SW480 (cell line): Measurements from ENCODE around the gene SSH2.
"Not testable (repeated sequence)": the region's sequence is repeated elsewhere in the genome, so short reads cannot be mapped to it uniquely, and the experiment has no call there.

Experiments
- DNase-seq: peaks from one replicate; pipeline ENCODE4 v3.0.0-alpha.2; 2016; ENCODE audit warnings: low spot score

SSH2 gene

GRCh38 chr17:29929006-29929532 is 959 bp downstream of the SSH2 start:
- peak; percentile 69 for DNase-seq

- DNase-seq = no peak
Measured at GRCh38 chr17:29927546-29927945, 2.5 kb downstream of the SSH2 start.

GRCh38 chr17:29924786-29925185 is 5.2 kb downstream of the SSH2 start:
- no peak for DNase-seq

GRCh38 chr17:29918922-29919856 is 10.8 kb downstream of the SSH2 start:
- DNase-seq = no peak

- DNase-seq = no peak
Measured at GRCh38 chr17:29918016-29918415, 12.0 kb downstream of the SSH2 start.

- DNase-seq = no peak
Measured at GRCh38 chr17:29914819-29915537, 15.1 kb downstream of the SSH2 start.

- DNase-seq = no peak
Measured at GRCh38 chr17:29911641-29912177, 18.3 kb downstream of the SSH2 start.

- no peak for DNase-seq
Measured at GRCh38 chr17:29909236-29910003, 20.6 kb downstream of the SSH2 start.

- no peak for DNase-seq
Measured at GRCh38 chr17:29906969-29907368, 23.1 kb downstream of the SSH2 start.

- DNase-seq = no peak
Measured at GRCh38 chr17:29905879-29906167, 24.2 kb downstream of the SSH2 start.

GRCh38 chr17:29905086-29905878 is 24.7 kb downstream of the SSH2 start:
- DNase-seq = no peak

- no peak for DNase-seq
Measured at GRCh38 chr17:29903471-29903870, 26.6 kb downstream of the SSH2 start.

- not testable (repeated sequence) for DNase-seq
Measured at GRCh38 chr17:29897136-29897535, 32.9 kb downstream of the SSH2 start.

- DNase-seq = no peak
Measured at GRCh38 chr17:29892201-29892600, 37.8 kb downstream of the SSH2 start.

- DNase-seq = no peak
Measured at GRCh38 chr17:29891131-29891530, 38.9 kb downstream of the SSH2 start.

- no peak for DNase-seq
Measured at GRCh38 chr17:29885031-29885640, 44.9 kb downstream of the SSH2 start.

GRCh38 chr17:29883497-29883896 is 46.5 kb downstream of the SSH2 start:
- no peak for DNase-seq

GRCh38 chr17:29881256-29881655 is 48.8 kb downstream of the SSH2 start:
- DNase-seq = no peak

GRCh38 chr17:29880031-29880430 is 50.0 kb downstream of the SSH2 start:
- no peak for DNase-seq

- DNase-seq = no peak
Measured at GRCh38 chr17:29874931-29875596, 55.0 kb downstream of the SSH2 start.
